Measurements from ENCODE around the gene LMNA. TPM values are rescaled to one million over a fixed set of nuclear protein-coding genes. Genes with fewer than 3 reads are reported as not detected.
"Not testable (repeated sequence)": the region's sequence is repeated elsewhere in the genome, so short reads cannot be mapped to it uniquely, and the experiment has no call there.

The LMNA gene
- polyA plus RNA-seq, 12 donors: 240 to 804 (median 293) TPM

DNA sequence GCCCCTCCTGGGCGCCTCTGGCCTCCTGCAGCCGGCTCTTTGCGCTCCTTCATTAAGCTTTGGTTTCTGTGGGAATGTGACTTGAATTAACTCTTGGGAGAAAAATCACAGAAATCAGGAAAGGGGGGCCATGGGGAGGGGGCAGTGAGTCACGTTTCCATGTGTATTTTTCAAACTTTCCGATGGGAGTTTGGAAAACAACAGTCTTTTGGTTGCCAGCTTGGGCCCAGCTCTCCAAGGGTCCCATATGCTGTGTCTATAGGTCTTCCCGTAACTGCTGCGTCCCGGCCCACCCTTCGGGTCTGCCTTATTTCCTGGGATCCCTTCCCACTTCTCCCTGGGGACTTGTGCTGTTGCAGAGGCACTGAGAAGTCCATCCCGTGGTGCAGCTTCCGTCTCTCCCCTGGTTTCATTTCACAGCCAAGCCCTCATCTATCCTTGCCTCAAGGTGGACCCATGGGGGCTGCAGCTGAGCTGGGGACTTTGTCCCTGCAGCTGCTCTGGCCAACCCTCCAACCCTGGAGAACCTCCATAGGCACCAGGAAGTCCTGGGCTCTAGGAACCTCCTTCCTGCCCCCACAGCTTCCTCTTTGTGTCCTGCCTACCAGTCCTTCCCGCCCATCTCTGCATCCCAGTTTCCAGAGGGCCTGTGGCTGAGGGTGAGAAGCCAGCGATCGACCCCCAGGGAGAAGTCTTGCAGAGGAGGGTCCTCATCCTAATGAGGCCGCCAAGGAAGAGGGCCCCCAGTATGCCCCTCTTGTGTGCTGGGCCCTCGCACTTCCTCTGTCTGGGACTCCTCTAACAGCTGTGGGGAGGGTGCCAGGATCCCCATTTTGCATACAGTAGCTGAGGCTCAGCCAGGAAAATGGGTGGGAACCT, 11.6 kb upstream of the LMNA start:
- peak; percentile 76 for DNase-seq

GRCh38 chr1:156103521-156103947, 11.0 kb upstream of the LMNA start:
- DNase-seq: no peak

- peak; percentile 91 for DNase-seq
These were observed 10.3 kb upstream of the LMNA start for GRCh38 chr1:156104065-156104810.

GRCh38 chr1:156104861-156105832, 9.4 kb upstream of the LMNA start:
- peak; percentile 72 for DNase-seq

DNA sequence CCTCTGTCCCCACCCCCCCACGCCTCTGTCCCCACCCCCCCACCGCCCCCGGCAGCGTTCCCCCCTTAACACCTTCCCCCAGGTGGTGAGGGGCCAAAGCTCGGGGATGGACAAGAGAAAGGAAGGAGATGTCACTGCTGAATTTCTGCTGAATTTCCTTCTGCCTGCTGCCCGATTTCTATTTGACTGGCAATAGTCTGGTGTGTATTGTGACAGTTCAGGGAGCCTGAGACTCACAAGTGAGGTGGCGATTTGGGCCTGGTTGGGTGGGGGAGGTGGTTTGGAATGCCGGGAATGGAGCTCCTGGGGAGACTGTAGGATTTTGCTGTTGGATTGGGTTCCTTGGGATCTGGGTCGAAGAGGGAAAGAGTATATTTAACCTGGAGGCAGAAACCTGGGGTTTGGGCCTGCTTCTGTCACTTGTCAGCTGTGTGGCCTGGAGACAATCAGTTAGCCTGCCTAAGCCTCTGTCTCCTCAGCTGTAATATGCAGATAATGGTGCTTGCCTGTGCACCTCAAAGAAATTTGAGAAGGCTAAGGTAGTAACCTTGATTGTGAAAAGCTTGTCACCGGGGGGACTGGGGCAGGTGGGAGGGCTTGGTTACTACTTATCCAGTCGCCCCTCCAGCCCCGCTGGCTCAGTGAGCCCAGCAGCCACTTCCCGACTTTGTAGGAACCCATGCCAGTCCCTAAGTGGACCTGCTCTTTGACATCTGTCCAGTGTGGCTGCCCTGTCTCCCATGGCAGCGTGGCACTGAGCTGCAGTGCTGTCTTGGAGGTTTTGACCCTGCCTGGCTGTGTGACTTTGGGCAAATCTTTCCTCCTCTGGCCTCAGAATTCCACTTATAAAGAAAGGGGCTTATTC, 7.7 kb upstream of the LMNA start:
- no peak for DNase-seq

DNA sequence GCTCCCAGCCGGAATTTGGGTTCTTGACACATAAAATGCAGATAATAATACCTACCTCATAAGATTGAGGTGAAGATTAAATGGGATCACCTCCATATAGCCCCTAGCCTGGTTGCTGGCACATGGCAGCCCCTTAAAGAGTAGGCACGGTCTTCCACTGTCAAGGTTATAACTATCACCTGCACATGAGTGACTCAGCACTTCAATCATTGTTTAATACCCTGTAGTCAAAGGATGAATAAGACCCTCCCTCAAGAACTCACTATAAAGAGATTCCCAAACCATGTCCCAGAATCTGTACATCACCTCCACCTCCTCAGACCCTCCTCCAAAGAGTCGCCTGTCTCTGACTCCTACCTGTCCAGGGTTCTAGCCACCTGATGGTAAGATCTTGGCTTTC, 6.5 kb upstream of the LMNA start:
- no peak for DNase-seq

DNA sequence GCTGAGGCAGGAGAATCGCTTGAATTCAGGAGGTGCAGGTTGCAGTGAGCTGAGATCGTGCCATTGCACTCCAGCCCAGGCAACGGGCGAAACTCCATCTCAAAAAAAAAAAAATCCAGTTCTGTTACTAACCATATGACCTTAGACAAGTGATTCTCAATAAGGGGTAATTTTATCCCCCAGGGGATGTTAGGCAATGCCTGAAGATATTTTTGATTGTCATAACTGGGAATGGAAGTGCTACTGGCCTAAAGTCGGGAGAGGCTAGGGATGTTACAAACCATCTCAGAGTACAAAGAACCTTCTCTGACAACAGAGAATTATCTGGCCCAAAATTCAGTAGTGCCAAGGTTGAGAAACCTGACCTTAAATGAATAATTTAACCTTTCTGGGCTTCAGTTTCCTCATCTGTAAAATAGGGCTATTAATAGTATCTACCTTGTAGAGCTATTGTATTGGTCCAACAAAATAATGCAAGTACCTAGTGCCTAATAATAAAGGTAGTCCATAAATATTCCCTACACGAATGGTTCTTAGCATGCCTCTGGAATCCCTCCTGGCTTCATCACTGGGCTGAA, 5.8 kb upstream of the LMNA start:
- DNase-seq: no peak

DNA sequence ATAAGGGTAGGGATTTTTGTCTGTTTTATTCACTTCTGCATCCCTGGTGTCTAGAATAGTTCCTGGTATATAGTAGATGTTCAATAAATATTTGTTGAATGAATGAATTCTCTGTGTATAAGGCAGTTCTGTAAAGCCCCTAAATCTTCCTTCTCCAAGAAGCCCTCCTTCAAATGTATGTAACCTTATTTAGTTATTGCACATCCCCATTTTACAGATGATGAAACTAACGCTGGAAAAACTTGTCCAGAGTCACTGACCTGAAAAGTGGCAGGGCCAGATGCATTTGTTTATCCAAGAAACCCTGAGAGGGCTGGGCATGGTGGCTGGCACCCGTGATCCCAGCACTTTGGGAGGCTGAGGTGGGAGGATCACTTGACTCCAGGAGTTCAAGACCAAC, 4.3 kb upstream of the LMNA start:
- DNase-seq: no peak

DNA sequence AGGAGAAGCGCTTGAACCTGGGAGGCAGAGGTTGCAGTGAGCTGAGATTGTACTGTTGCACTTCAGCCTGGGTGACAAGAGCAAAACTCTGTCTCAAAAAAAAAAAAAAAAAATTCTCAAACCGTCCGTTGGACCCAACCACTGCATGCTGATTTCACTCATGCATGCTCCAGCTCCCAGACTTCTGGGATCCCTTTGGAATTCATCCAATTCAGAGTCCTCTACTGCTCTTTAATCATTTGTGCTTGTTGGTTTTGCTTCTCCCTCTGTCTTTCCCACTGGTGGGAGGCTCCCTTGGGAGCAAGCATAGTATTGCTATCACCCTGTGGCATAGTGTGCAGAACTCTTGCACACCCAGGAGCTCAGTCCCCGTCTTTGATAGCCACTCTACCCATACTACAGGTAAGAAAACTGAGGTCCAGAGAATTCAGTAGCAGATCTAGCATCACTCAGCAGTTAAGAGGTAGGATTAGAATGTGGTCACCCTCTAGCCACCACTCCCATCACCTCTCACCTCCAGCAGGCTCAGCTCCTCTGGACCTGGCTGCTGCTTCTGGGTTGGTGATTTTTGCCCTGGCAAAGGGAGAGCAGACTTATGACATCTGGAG, 3.1 kb upstream of the LMNA start:
- DNase-seq: no peak

- DNase-seq: no peak
These were observed 2.0 kb upstream of the LMNA start for GRCh38 chr1:156112276-156113137.

- no peak for DNase-seq
These were observed 1.1 kb upstream of the LMNA start for GRCh38 chr1:156113282-156113950.

GRCh38 chr1:156114919-156115513, 505 bp downstream of the LMNA start:
- DNase-seq: no peak

- DNase-seq: peak; percentile 72
These were observed 1.2 kb downstream of the LMNA start for GRCh38 chr1:156115514-156116374.

DNA sequence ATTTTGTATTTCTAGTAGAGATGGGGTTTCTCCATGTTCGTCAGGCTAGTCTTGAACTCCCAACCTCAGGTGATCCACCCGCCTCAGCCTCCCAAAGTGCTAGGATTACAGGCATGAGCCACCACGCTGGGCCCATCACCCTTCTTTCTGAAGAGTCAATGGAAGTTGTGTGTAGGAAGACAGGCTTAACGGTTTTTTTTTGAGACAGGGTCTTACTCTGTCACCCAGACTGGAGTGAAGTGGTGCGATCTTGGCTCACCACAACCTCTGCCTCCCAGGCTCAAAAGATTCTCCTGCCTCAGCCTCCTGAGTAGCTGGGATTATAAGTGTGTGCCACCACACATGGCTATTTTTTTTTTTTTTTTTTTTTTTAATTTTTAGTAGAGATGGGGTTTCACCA, 2.2 kb downstream of the LMNA start:
- DNase-seq: not testable (repeated sequence)

DNA sequence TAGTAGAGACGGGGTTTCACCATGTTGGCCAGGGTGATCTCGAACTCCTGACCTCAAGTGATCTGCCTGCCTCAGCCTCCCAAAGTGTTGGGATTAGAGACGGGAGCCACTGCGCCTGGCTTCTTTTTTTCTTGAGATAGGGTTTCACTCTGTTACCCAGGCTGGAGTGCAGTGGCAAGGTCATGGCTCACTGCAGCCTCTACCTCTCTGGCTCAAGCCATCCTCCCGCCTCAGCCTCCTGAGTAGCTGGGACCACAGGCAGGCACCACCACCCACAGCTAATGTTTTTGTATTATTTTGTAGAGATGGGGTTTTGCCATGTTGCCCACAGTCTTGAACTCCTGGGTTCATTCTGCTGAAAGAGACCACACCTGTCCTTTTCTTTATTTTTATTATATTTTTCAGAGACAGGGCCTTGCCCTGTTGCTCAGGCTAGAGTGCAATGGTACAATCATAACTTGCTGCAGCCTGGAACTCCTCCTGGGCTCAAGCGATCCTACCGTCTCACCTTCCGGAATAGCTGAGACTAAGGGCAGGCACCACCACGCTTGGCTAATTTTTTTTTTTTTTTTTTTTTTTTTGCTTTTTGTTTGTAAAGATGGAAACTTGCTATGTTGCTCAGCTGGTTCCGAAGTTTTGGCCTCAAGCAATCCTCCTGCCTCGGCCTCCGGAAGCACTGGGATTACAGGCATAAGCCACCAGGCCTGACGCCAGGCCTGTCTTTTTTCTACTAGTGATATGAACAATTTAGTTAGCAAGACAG, 3.1 kb downstream of the LMNA start:
- no peak for DNase-seq
